Right lobe of liver (tissue), 4 donors: ENCODE data around the gene UGT1A3.

Experiments
- CTCF ChIP-seq, 4 donors: fragments of 200-600 bp in 3 of 4; fragments of 450-650 bp in 1 of 4; IDR thresholded peaks; one replicate each; pipeline versions ENCODE4 v1.5.1 to v1.8.0; 2016 to 2022; ENCODE audit warnings: antibody characterized with exemption in 4 of 4, mild to moderate bottlenecking in 2 of 4
- POLR2A ChIP-seq: fragments of 450-650 bp; IDR thresholded peaks from one replicate; pipeline ENCODE4 v1.6.1; 2017; ENCODE audit warnings: antibody characterized with exemption, mild to moderate bottlenecking
- donor health status: DM: no; HTN: no; CAD: no.
- donor health status: DM: no; HTN: no; CAD: no.
- donor health status: DM: no; HTN: yes; CAD: no.

DNA sequence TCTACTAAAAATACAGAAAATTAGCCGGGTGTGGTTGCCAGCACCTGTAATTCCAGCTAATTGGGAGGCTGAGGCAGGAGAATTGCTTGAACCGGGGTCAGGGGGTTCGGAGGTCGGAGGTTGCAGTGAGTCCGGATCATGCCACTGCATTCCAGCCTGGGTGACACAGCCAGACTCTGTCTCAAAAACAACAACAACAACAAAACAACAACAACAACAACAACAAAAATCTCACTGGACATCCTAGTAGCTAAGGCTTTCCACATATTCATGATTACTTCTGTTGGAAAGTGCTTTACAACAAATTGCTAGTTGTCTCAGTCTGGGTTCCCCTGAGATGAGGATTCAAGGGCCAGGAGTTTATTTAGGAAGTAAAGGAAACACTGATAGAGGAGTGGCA lies 45.0 kb downstream of the UGT1A3 start:
- no peak for TF ChIP-seq CTCF (IDR thresholded peaks at IDR 0.05)
- no peak for TF ChIP-seq POLR2A
